Skin epidermis (tissue), 12 donors: ENCODE data around the gene HNRNPA3.
A peak's percentile ranks its signal among the peaks of the same experiment; 100 is the strongest.
"Not testable (repeated sequence)": the region's sequence is repeated elsewhere in the genome, so short reads cannot be mapped to it uniquely, and the experiment has no call there.

Source experiments
- H3K27ac ChIP-seq, 21 experiments: fragments of 200-600 bp; sonication (generic) in 11 of 21; one replicate each; pipeline ENCODE4 v1.5.0; 2020; ENCODE audit warnings: mild to moderate bottlenecking in 3 of 21, inconsistent platforms in 2 of 21, moderate library complexity in 2 of 21
- H3K4me3 ChIP-seq, 7 experiments: fragments of 200-600 bp; sonication (generic) in 2 of 7; one replicate each; pipeline ENCODE4 v1.5.0; 2020; ENCODE audit warnings: inconsistent platforms in 2 of 7, mild to moderate bottlenecking in 2 of 7, moderate library complexity in 1 of 7

The HNRNPA3 gene

GRCh38 chr2:177229442-177230242 lies 17.0 kb downstream of the HNRNPA3 start:
- H3K4me3 ChIP-seq: no peak overlapping the region
- H3K27ac ChIP-seq: peak overlapping the region in 6 of 21 experiments; percentile 12 to 61 (median 41)

DNA sequence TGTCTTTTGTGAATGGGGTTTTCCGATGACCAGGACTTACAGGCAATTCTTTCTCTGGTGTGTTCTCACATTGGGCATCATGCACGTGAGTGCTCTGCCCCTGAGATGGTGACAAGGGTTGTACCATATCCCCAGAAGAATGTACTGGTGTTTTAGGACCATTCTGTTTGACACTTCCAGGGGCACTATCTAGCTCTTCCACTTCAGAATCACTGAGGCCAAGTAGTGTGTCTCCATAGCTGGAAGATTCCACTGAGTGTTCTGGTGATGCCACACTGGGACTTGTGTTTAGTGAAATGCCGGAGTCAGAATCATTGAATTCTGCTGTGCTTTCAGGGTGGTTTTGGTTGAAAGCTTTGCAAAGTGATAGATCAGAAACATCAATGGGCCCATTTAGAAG lies 18.7 kb downstream of the HNRNPA3 start:
- Histone ChIP-seq H3K4me3 (no peak overlapping the region), H3K27ac (no peak overlapping the region)

DNA sequence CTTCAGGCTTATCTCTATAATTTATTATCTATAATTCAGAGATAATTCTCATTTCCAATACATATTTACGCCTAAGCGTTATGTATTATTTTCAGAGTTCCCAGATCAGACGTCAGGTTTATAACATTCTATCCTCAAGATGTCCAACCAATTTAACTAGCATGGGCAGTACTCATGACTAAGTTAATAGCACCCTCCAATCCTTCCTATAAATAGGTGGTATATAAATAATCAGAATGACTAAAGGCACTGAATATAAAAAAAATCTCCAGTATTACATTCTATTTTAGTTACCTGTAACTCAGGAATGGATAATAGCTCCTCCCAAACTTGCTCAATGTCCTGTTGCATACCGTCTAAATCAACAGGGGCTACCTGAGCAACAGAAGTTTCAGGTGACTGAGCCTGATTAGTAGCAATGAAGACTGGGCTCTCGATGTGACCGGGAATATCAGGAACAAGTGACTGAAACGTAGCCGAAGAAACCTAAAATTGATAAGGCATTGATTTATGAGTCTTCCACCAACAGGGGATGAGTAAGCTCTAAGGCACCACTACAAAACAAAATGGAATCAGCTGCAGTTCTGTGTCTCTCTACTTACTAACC lies 19.6 kb downstream of the HNRNPA3 start:
- Histone ChIP-seq H3K27ac (no peak overlapping the region), H3K4me3 (no peak overlapping the region)

GRCh38 chr2:177234267-177234666 lies 21.7 kb downstream of the HNRNPA3 start:
- H3K27ac ChIP-seq: peak overlapping the region in 1 of 21 experiments; percentile 2

GRCh38 chr2:177235855-177236437 lies 23.4 kb downstream of the HNRNPA3 start:
- no peak overlapping the region for H3K4me3 ChIP-seq
- H3K27ac ChIP-seq: peak overlapping the region in 1 of 21 experiments; percentile 12

More at GRCh38 chr2:177234267-177234666, 21.7 kb downstream of the HNRNPA3 start:
- no peak overlapping the region for H3K4me3 ChIP-seq

GRCh38 chr2:177237932-177238331 lies 25.3 kb downstream of the HNRNPA3 start:
- H3K27ac ChIP-seq: peak overlapping the region in 5 of 21 experiments; percentile 3 to 89 (median 82)
- no peak overlapping the region for H3K4me3 ChIP-seq

DNA sequence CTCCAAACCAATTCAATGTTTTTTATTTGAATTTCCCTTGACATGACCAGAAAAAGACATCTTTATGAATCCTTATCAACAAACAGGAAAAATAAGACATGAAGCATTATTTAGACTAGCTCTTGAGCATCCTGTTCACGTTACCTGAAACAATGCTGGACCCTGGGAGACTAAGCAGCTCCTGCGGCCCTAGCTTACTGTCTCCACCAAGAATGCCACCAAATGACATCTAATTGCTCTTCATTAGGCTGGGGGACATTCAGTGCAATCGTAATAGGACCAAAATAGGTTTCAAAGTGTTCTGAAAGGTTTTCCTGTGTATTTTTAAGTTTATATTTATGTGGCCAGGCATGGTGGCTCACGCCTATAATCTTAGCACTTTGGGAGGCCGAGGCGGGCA lies 26.5 kb downstream of the HNRNPA3 start:
- no peak overlapping the region for H3K4me3 ChIP-seq

DNA sequence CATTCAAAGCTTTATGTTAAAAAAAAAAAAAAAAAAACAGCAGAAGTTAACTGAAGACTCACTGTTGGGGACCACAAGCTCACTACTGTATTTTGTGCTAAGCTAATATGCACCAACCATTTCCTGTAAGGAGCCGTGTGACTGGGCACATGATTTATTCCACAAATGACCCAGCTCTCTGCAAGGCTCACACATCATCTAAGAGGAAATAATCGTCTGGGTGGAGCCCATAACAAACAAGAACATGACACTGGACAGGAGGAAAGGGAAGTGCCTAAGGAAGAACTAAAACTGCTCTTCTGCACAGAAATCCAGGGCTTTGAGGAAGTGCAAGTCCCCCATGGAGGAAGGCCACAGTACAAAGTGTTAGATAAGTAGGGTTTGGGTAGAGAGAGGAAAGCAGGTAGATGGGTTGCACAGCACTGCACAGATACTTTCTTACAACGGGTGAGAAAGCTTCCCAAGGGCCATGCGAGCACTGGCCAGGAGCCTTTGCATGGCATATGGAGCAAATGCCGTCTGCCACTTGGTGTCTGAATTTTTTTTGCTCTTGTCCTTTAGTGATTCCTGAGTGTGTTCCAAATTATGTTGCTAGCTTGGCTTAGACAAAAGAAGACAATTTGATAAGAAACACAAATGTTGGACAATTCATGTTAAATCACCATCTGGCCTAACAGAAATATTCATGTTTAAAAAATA lies 27.5 kb downstream of the HNRNPA3 start:
- H3K4me3 ChIP-seq: no peak overlapping the region
- H3K27ac ChIP-seq: peak overlapping the region in 20 of 21 experiments; percentile 34 to 94 (median 84)

More for the DNA sequence above, 26.5 kb downstream of the HNRNPA3 start:
- H3K27ac ChIP-seq: peak overlapping the region in 20 of 21 experiments; percentile 41 to 94 (median 83)

- peak overlapping the region in 20 of 21 experiments; percentile 26 to 94 (median 84) for H3K27ac ChIP-seq
- no peak overlapping the region for H3K4me3 ChIP-seq
Measured at GRCh38 chr2:177241711-177242120, 29.1 kb downstream of the HNRNPA3 start.

- Histone ChIP-seq H3K4me3 (peak overlapping the region in 1 of 7 experiments; percentile 8), H3K27ac (peak overlapping the region; percentile 28 to 94 (median 83))
Measured at GRCh38 chr2:177242121-177242987, 29.8 kb downstream of the HNRNPA3 start.

- Histone ChIP-seq H3K4me3 (no peak overlapping the region), H3K27ac (peak overlapping the region; percentile 28 to 94 (median 83))
Measured at GRCh38 chr2:177243073-177243472, 30.5 kb downstream of the HNRNPA3 start.

DNA sequence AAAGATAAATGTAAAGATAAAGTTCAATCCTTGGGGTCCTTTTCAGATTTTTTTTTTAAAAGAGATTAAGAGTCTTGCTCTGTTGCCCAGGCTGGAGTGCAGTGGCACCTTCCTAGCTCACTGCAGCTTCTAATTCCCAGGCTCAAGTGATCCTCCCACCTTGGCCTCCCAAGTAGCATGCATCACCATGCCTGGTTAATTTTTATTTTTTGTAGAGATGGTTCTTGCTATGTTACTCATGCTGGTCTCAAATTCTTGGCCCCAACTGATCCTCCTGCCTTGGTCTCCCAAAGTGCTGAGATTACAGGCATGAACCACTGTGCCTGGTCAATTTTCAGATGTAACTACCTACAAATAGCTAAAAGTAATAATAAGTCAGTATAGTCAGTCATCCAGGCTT lies 30.9 kb downstream of the HNRNPA3 start:
- Histone ChIP-seq H3K4me3 (no peak overlapping the region), H3K27ac (peak overlapping the region in 20 of 21 experiments; percentile 52 to 94 (median 84))

DNA sequence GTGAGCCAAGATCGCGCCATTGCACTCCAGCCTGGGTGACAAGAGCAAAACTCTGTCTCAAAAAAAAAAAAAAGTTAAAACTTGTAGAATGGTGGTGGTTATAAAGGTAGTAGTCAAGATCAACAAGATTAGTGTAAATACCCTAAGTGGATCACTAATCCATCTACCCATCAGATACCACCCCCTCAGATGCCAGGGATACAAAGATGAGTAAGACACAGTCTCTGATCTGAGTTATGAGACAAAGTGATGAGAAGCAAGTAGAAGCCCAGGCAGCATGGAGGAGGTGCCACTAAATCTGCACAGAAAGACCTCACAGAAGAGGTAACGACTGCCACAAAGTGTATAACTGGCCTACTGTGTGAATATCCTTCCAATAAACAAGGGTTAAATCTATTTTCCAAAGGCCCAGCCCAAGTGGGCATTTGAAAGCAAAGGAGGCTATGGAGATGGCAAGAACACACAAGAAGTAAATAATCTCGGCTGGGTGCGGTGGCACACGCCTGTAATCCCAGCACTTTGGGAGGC lies 31.7 kb downstream of the HNRNPA3 start:
- no peak overlapping the region for H3K4me3 ChIP-seq
- peak overlapping the region in 14 of 21 experiments; percentile 76 to 94 (median 88) for H3K27ac ChIP-seq

DNA sequence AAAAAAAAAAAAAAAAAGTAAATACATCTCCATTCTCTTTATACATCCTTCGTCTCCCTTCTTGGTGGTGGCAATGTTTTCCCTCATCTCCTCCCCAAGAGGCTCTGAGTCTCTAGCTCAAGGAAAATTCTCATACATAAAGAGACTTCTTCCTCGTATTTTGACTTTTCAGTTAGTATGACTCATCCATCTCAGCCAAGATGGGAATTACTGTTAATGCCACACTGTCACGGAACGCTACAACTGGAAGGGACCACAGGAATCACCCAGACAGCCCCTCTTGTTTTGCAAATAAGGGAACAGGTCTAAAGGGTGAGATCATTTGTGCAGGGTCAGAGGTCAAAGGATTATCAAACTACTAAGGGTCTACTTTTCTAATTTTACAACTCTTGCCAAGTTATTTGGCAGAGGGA lies 32.4 kb downstream of the HNRNPA3 start:
- H3K27ac ChIP-seq: peak overlapping the region in 17 of 21 experiments; percentile 4 to 94 (median 70)
- H3K4me3 ChIP-seq: no peak overlapping the region

GRCh38 chr2:177246000-177246399 lies 33.4 kb downstream of the HNRNPA3 start:
- no peak overlapping the region for H3K4me3 ChIP-seq
- H3K27ac ChIP-seq: peak overlapping the region in 16 of 21 experiments; percentile 4 to 94 (median 56)

DNA sequence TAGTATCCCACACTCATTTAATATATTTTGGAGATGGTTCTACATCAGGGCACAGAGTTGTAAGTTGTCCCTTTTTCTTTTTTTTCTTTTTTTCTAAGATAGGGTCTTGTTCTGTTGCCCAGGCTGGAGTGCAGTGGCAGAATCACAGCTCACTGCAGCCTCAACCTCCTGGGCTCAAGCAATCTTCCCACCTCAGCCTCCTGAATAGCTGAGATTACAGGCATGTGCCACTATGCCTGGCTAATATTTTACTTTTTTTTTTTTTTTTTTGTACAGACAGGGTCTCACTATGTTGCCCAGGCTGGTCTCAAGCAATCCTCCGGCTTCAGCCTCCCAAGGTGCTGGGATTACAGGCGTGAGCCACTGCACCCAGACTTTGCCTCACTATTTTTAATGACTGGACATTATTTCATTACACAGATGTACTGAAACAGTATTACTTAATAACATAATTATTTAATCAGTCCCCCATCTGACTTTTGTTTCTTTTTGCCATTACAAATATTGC lies 34.0 kb downstream of the HNRNPA3 start:
- peak overlapping the region in 6 of 21 experiments; percentile 57 to 94 (median 90) for H3K27ac ChIP-seq
- not testable (repeated sequence) for H3K4me3 ChIP-seq

DNA sequence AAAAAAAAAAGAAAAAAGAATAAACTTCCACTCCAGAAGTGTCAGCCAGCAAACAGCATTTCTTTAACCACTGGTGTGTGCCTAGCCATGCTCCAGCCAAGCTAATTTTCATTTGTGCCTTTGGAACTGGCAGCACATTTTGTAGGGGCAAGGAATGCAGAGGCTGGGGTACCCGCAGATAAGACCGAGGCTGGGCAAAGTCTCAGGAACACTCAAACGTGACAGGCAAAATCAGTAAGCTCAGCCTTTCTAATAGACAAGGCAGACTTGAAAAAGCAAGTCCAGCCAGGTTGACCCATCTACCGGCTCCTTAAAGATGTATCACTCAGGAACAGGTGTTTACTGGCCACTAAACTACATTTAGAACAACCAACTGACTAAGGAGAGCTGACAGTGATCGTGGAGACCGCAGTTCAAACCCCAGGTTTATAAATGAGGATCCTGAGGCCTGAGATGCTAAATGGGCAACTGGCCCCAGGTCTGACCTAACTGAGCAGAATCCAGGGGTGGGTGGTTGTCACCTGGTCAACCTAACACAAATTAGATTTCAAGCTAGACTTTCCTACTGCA lies 35.2 kb downstream of the HNRNPA3 start:
- Histone ChIP-seq H3K4me3 (no peak overlapping the region), H3K27ac (peak overlapping the region in 2 of 21 experiments; percentile 0 to 89)

DNA sequence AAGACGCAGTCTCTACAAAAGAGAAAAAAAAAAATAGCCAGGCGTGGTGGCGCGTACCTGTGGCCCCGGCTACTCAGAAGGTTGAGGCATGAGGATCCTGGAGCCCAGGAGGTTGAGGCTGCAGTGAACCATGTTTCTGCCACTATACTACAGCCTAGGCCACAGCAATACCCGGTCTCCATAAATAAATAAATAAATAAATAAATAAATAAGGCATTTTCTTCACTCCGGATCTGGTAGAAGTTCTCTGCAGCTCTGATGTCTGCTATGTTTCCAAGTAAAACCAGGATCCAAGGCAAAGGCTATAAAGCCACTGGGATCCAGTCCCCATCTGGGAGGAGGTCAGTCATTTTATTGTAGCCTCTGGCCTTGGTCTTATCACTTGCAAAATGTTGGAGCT lies 36.4 kb downstream of the HNRNPA3 start:
- Histone ChIP-seq H3K4me3 (no peak overlapping the region), H3K27ac (peak overlapping the region in 2 of 21 experiments; percentile 19 to 89)
